ENCODE measurements around the gene PHF20.

Gene PHF20

GRCh38 chr20:35766843-35767242, 5.0 kb upstream of the PHF20 start:
- Histone ChIP-seq H4K20me1 (ENCODE audit: insufficient read depth, low read length) (no peaks in the 10 kb centered on the region), H3K4me1 (ENCODE audit: low read length) (peaks cover 29% of the 10 kb centered on the region), H3K4me2 (ENCODE audit: low read depth, low read length) (no peak overlapping the region), H3K9me2 (replicated peaks; ENCODE audit: insufficient read depth, low read length) (no peaks in the 10 kb centered on the region), H3K9ac (ENCODE audit: low read length) (no peak overlapping the region), H2AFZ (ENCODE audit: low read length) (no peak overlapping the region), H3K9me3 (replicated peaks; ENCODE audit: insufficient read depth, low read length) (no peaks in the 10 kb centered on the region), H3K36me3 (replicated peaks; ENCODE audit: insufficient read depth, low read length) (no peaks in the 10 kb centered on the region), H3K27ac (ENCODE audit: low read length) (no peak overlapping the region), H3K4me3 (ENCODE audit: low read length) (no peak overlapping the region), H3F3A (ENCODE audit: insufficient read depth, low read length) (peaks cover 24% of the 10 kb centered on the region), H3K79me2 (ENCODE audit: low read length) (no peaks in the 10 kb centered on the region), H3K27me3 (replicated peaks; ENCODE audit: insufficient read depth, low read length) (no peaks in the 10 kb centered on the region)
- no peak for DNase-seq
- TF ChIP-seq EZH2phosphoT487 (IDR thresholded peaks at IDR 0.05; ENCODE audit: low read length) (no peak), EZH2 (optimal IDR thresholded peaks at IDR 0.05; ENCODE audit: low read depth, low read length) (no peak), CTCF (IDR thresholded peaks at IDR 0.05; ENCODE audit: low read length) (no peak)

GRCh38 chr20:35767683-35768481, 3.9 kb upstream of the PHF20 start:
- DNase-seq: peak; percentile 92
- H3K79me2 ChIP-seq (ENCODE audit: low read length): peaks cover 7% of the 10 kb centered on the region

DNA sequence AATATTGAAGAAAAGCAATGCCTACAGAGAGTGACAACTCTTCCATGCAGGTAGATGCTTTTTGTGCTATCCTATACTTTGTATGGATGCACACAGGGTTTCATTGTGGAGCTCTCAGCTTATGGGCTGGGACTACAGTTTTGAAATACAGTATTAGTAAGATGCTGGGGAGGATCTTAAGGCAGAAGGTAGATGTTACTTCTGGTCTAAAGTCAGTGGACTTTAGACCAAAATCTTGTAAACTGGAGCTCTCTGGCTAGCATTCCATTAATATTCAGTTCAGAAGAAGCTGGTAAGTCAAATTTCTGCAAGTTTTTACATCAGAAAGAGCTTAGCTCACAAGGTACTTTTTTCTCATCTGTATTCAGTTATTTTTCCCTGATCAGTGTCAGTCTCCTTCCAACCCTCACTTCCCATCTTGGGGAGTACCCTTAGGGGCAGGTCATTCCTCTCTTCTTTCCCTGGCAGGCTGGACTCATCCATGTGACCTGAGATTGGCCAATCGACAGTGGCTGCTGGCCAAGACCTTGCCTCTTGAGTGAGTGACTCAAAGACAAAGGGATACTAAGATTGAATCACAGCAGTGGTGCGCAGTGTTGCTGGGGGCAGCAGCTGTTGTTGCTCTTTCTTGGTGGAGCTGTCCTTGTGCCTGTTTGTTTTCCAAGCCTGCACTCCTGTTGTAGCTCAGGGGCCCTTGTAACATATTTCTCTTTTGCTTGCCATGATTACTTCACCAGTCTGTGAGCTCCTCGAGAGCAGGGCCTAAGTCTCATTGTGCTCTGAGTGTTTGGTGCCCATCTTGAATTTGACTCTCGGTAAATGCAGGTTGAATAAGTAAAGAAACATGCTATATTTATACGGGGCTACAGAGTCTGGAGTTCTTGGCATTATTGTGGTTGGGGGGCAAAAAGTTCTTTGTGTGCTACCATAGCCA, 2.8 kb upstream of the PHF20 start:
- Histone ChIP-seq H3K4me1 (ENCODE audit: low read length) (peaks cover 29% of the 10 kb centered on the region), H3K36me3 (replicated peaks; ENCODE audit: insufficient read depth, low read length) (no peaks in the 10 kb centered on the region), H3K9me3 (replicated peaks; ENCODE audit: insufficient read depth, low read length) (no peaks in the 10 kb centered on the region), H2AFZ (ENCODE audit: low read length) (peak overlapping the region; percentile 43; the same call in 1 of the 2 replicates), H3K9me2 (replicated peaks; ENCODE audit: insufficient read depth, low read length) (no peaks in the 10 kb centered on the region), H3K9ac (ENCODE audit: low read length) (peak overlapping the region; percentile 52; the same call in 1 of the 2 replicates), H3K4me3 (ENCODE audit: low read length) (0 out of 2 replicates have a peak overlapping the region, but pooled peaks have one; percentile 0), H3K79me2 (ENCODE audit: low read length) (peaks cover 19% of the 10 kb centered on the region), H3K4me2 (ENCODE audit: low read depth, low read length) (peak overlapping the region; percentile 82), H3K27me3 (replicated peaks; ENCODE audit: insufficient read depth, low read length) (no peaks in the 10 kb centered on the region), H4K20me1 (ENCODE audit: insufficient read depth, low read length) (no peaks in the 10 kb centered on the region), H3K27ac (ENCODE audit: low read length) (peak overlapping the region; percentile 87), H3F3A (ENCODE audit: insufficient read depth, low read length) (peaks cover 34% of the 10 kb centered on the region)
- DNase-seq: no peak
- TF ChIP-seq EZH2phosphoT487 (IDR thresholded peaks at IDR 0.05; ENCODE audit: low read length) (no peak), EZH2 (optimal IDR thresholded peaks at IDR 0.05; ENCODE audit: low read depth, low read length) (no peak), CTCF (IDR thresholded peaks at IDR 0.05; ENCODE audit: low read length) (no peak)

More at GRCh38 chr20:35767683-35768481, 3.9 kb upstream of the PHF20 start:
- Histone ChIP-seq H3K27me3 (replicated peaks; ENCODE audit: insufficient read depth, low read length) (no peaks in the 10 kb centered on the region), H3K9me3 (replicated peaks; ENCODE audit: insufficient read depth, low read length) (no peaks in the 10 kb centered on the region), H2AFZ (ENCODE audit: low read length) (peak overlapping the region; percentile 81), H3K4me3 (ENCODE audit: low read length) (peak overlapping the region; percentile 34; the same call in 1 of the 2 replicates), H3K9me2 (replicated peaks; ENCODE audit: insufficient read depth, low read length) (no peaks in the 10 kb centered on the region), H4K20me1 (ENCODE audit: insufficient read depth, low read length) (no peaks in the 10 kb centered on the region), H3F3A (ENCODE audit: insufficient read depth, low read length) (peaks cover 29% of the 10 kb centered on the region), H3K4me1 (ENCODE audit: low read length) (peaks cover 29% of the 10 kb centered on the region), H3K36me3 (replicated peaks; ENCODE audit: insufficient read depth, low read length) (no peaks in the 10 kb centered on the region), H3K4me2 (ENCODE audit: low read depth, low read length) (peak overlapping the region; percentile 82), H3K9ac (ENCODE audit: low read length) (peak overlapping the region; percentile 52), H3K27ac (ENCODE audit: low read length) (peak overlapping the region; percentile 87)
- TF ChIP-seq CTCF (IDR thresholded peaks at IDR 0.05; ENCODE audit: low read length): no peak
- TF ChIP-seq EZH2phosphoT487 (IDR thresholded peaks at IDR 0.05; ENCODE audit: low read length): no peak
- TF ChIP-seq EZH2 (optimal IDR thresholded peaks at IDR 0.05; ENCODE audit: low read depth, low read length): no peak
